Neural cell (in vitro differentiated cells): ENCODE measurements around the gene CLPSL1. TPM values are rescaled to one million over a fixed set of nuclear protein-coding genes. Genes with fewer than 3 reads are reported as not detected.

Source experiments
- H2AFZ ChIP-seq: fragments of 200-600, 300-800 bp; sonication (generic), shearing (Covaris generic); 2 replicates; pipeline ENCODE4 v1.6.0; 2014; ENCODE audit warnings: low read depth, mild to moderate bottlenecking, antibody characterized with exemption, low read length, moderate library complexity
- H3F3A ChIP-seq: fragments of 200-600 bp; shearing (Covaris generic); 2 replicates; pipeline ENCODE4 v1.6.1; 2016; ENCODE audit warnings: mild to moderate bottlenecking, moderate library complexity, mixed read lengths, antibody characterized with exemption, low read length; ENCODE audit not compliant: insufficient read depth, poor library complexity, severe bottlenecking
- H3K27ac ChIP-seq: fragments of 200-600, 300-800 bp; sonication (generic), shearing (Covaris generic); 2 replicates; pipeline ENCODE4 v1.5.1; 2014; ENCODE audit warnings: mild to moderate bottlenecking, low read length, moderate library complexity
- H3K27me3 ChIP-seq: fragments of 300-800, 200-600 bp; sonication (generic), shearing (Covaris generic); 2 replicates; pipeline ENCODE4 v1.6.0; 2014; ENCODE audit warnings: mild to moderate bottlenecking, low read depth, low read length, moderate library complexity; ENCODE audit not compliant: insufficient read depth
- H3K36me3 ChIP-seq: fragments of 300-800, 200-600 bp; sonication (generic), shearing (Covaris generic); 2 replicates; pipeline ENCODE4 v1.5.1; 2014; ENCODE audit warnings: mild to moderate bottlenecking, antibody characterized with exemption, low read length, moderate library complexity; ENCODE audit not compliant: insufficient read depth
- H3K4me2 ChIP-seq: fragments of 300-800, 200-600 bp; sonication (generic), shearing (Covaris generic); 2 replicates; pipeline ENCODE4 v1.6.0; 2014; ENCODE audit warnings: mild to moderate bottlenecking, low read length
- H3K4me3 ChIP-seq: fragments of 300-800, 200-600 bp; sonication (generic), shearing (Covaris generic); 2 replicates; pipeline ENCODE4 v1.5.1; 2014; ENCODE audit warnings: mild to moderate bottlenecking, low read length, moderate library complexity
- H3K79me2 ChIP-seq: fragments of 200-600 bp; shearing (Covaris generic); replicated peaks from 2 replicates; pipeline ENCODE4 v1.6.0; 2014; ENCODE audit warnings: mild to moderate bottlenecking, low read length, moderate library complexity; ENCODE audit not compliant: insufficient read depth
- H3K9ac ChIP-seq: fragments of 300-800, 200-600 bp; sonication (generic), shearing (Covaris generic); 2 replicates; pipeline ENCODE4 v1.6.1; 2016; ENCODE audit warnings: mild to moderate bottlenecking, low read length, mixed read lengths
- H3K9me2 ChIP-seq: fragments of 200-600 bp; shearing (Covaris generic); 2 replicates; pipeline ENCODE4 v1.6.1; 2016; ENCODE audit warnings: mild to moderate bottlenecking, low read length, mixed read lengths; ENCODE audit not compliant: insufficient read depth
- H3K9me3 ChIP-seq: fragments of 200-600, 300-800 bp; sonication (generic), shearing (Covaris generic); 2 replicates; pipeline ENCODE4 v1.6.1; 2016; ENCODE audit warnings: mild to moderate bottlenecking, mixed run types, low read length, moderate library complexity, mixed read lengths
- H4K20me1 ChIP-seq: fragments of 200-600 bp; shearing (Covaris generic); 2 replicates; pipeline ENCODE4 v1.6.1; 2016; ENCODE audit warnings: mild to moderate bottlenecking, mixed run types; ENCODE audit not compliant: insufficient read depth
- CTCF ChIP-seq: fragments of 450-650 bp; IDR thresholded peaks from 2 replicates; pipeline ENCODE4 v1.5.1; 2014; ENCODE audit warnings: antibody characterized with exemption, mild to moderate bottlenecking, moderate library complexity; ENCODE audit not compliant: poor library complexity, severe bottlenecking
- EP300 ChIP-seq: fragments of 450-650 bp; conservative IDR thresholded peaks from 2 replicates; pipeline ENCODE4 v1.6.1; 2014; ENCODE audit warnings: antibody characterized with exemption, mild to moderate bottlenecking, moderate library complexity; ENCODE audit not compliant: poor library complexity, severe bottlenecking
- EZH2 ChIP-seq: fragments of 200-600, 300-800 bp; shearing (Covaris generic), sonication (generic); IDR thresholded peaks from 2 replicates; pipeline ENCODE4 v1.6.1; 2014; ENCODE audit warnings: antibody characterized with exemption, low read length, borderline replicate concordance, mild to moderate bottlenecking; ENCODE audit not compliant: insufficient read depth, poor library complexity, severe bottlenecking
- MXI1 ChIP-seq: fragments of 450-650 bp; conservative IDR thresholded peaks from 2 replicates; pipeline ENCODE4 v1.6.1; 2014; ENCODE audit warnings: antibody characterized with exemption, mild to moderate bottlenecking; ENCODE audit not compliant: poor library complexity, severe bottlenecking
- POLR2AphosphoS5 ChIP-seq: IDR thresholded peaks from 2 replicates; pipeline ENCODE4 v1.6.1; 2012
- RAD21 ChIP-seq: fragments of 450-650 bp; conservative IDR thresholded peaks from 2 replicates; pipeline ENCODE4 v1.6.1; 2014; ENCODE audit warnings: antibody characterized with exemption, mild to moderate bottlenecking, moderate library complexity
- REST ChIP-seq: IDR thresholded peaks from 2 replicates; pipeline ENCODE4 v1.6.1; 2012; ENCODE audit warnings: borderline replicate concordance
- SMC3 ChIP-seq: fragments of 450-650 bp; conservative IDR thresholded peaks from 2 replicates; pipeline ENCODE4 v1.6.1; 2014; ENCODE audit warnings: antibody characterized with exemption, mild to moderate bottlenecking, moderate library complexity; ENCODE audit not compliant: poor library complexity
- TAF1 ChIP-seq: IDR thresholded peaks from 2 replicates; pipeline ENCODE4 v1.6.1; 2012; ENCODE audit warnings: low read depth
- polyA plus RNA-seq: library from polyadenylated mRNA; depleted of rRNA; stranded (reverse); fragments of >200 nt; gene quantifications from 2 replicates; pipeline ENCODE4 v1.2.3, GENCODE V29; 2014

The CLPSL1 gene
- polyA plus RNA-seq, 1 donor from 2014 or later = not detected

- H2AFZ ChIP-seq = no peak overlapping the region
- H3K79me2 ChIP-seq = no peaks in the 10 kb centered on the region
- no peaks in the 10 kb centered on the region for H3K9me2 ChIP-seq
- no peaks in the 10 kb centered on the region for H4K20me1 ChIP-seq
- no peak overlapping the region for H3K4me2 ChIP-seq
- H3K4me3 ChIP-seq = no peak overlapping the region
- H3K36me3 ChIP-seq = no peaks in the 10 kb centered on the region
- H3K27me3 ChIP-seq = no peaks in the 10 kb centered on the region
- H3K9me3 ChIP-seq = no peaks in the 10 kb centered on the region
- H3K9ac ChIP-seq = no peak overlapping the region
- H3K27ac ChIP-seq = no peak overlapping the region
- TF ChIP-seq RAD21 (no peak), EP300 (no peak), POLR2AphosphoS5 (no peak), REST (no peak), SMC3 (no peak), EZH2 (no peak), MXI1 (no peak), TAF1 (no peak), CTCF (no peak)
- H3F3A ChIP-seq = no peaks in the 10 kb centered on the region
Measured at GRCh38 chr6:35754452-35755277, 26.2 kb upstream of the CLPSL1 start.

GRCh38 chr6:35755278-35755924, 25.4 kb upstream of the CLPSL1 start:
- no peaks in the 10 kb centered on the region for H4K20me1 ChIP-seq
- no peaks in the 10 kb centered on the region for H3F3A ChIP-seq
- TF ChIP-seq EZH2 = no peak
- no peaks in the 10 kb centered on the region for H3K9me3 ChIP-seq
- no peaks in the 10 kb centered on the region for H3K79me2 ChIP-seq
- no peak overlapping the region for H3K27ac ChIP-seq
- H3K27me3 ChIP-seq = no peaks in the 10 kb centered on the region
- no peak overlapping the region for H3K4me3 ChIP-seq
- H3K9me2 ChIP-seq = no peaks in the 10 kb centered on the region
- H3K4me2 ChIP-seq = no peak overlapping the region
- H2AFZ ChIP-seq = no peak overlapping the region
- H3K36me3 ChIP-seq = no peaks in the 10 kb centered on the region
- H3K9ac ChIP-seq = no peak overlapping the region
